GM20000 (cell line): Measurements from ENCODE around the gene CORO1C.

ENCODE experiments used
- DNase-seq: peaks from one replicate; pipeline ENCODE4 v3.0.0; 2012; ENCODE audit warnings: low spot score
- TF ChIP-seq, protein P1 (sequence below): IDR thresholded peaks from 2 replicates; pipeline ENCODE4 v1.5.1; 2012; ENCODE audit warnings: mild to moderate bottlenecking, control low read depth; ENCODE audit errors: extremely low read depth, missing control alignments

The CORO1C gene

DNA sequence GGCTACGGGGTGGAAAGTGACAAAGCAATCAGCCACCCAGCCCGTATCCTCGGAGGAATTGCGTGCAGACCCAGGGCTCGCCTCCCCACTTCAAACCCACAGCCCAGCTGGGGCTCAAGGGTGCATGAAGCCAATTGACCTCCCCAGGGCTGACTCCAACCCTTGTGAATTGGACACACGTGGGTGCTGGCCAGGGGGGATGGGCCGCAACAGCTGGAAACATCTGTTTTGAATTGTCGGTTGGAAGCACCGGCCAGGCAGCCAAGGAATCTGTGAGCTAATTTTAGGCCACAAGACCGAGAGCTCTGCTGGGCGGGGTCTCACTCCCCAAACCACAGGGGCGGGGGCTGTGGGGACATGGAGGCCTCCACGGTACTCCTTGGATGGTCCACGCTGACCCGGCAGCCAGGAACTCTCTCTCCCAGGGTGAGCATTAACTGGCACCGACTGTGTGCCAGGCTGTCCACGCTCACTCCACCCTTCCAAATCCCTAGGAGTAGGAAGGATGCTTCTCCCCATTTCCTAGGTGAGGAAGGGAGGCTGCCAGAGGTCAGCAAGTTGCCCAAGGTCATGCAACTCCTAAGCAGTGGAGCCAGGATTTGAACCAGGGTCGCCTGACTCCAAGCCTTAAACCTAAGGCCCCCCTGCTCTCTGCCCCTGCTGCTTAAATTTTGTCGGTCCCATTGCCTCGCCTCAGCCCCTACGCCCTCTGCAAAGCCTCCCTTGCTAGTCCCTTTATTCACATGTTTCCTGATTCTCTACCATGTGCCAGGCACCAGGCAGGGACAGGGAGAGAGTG lies 121.6 kb downstream of the CORO1C start:
- DNase-seq: no peak

DNA sequence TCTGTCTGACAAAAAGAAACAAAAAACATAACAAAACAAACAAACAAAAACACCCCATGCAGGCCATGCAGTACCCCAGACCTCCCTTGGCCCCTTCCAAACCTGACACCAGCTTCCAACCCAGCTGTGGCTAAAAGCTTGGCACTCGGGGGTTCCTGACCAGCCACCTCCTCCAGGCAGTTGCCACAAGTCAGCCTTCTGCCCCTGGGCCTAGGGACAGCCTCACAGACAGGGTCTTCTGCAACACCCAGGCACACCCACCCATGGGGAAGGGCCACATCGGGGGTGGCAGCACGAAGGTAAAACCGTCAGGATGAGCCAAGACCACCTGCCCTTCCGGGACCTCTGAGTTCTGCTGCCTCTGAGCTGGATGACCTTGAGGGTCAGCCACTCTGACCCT lies 122.7 kb downstream of the CORO1C start:
- no peak for DNase-seq
- TF ChIP-seq, protein P1, sequence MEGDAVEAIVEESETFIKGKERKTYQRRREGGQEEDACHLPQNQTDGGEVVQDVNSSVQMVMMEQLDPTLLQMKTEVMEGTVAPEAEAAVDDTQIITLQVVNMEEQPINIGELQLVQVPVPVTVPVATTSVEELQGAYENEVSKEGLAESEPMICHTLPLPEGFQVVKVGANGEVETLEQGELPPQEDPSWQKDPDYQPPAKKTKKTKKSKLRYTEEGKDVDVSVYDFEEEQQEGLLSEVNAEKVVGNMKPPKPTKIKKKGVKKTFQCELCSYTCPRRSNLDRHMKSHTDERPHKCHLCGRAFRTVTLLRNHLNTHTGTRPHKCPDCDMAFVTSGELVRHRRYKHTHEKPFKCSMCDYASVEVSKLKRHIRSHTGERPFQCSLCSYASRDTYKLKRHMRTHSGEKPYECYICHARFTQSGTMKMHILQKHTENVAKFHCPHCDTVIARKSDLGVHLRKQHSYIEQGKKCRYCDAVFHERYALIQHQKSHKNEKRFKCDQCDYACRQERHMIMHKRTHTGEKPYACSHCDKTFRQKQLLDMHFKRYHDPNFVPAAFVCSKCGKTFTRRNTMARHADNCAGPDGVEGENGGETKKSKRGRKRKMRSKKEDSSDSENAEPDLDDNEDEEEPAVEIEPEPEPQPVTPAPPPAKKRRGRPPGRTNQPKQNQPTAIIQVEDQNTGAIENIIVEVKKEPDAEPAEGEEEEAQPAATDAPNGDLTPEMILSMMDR: no peak

More for the DNA sequence above, 121.6 kb downstream of the CORO1C start:
- TF ChIP-seq, protein P1: no peak

DNA sequence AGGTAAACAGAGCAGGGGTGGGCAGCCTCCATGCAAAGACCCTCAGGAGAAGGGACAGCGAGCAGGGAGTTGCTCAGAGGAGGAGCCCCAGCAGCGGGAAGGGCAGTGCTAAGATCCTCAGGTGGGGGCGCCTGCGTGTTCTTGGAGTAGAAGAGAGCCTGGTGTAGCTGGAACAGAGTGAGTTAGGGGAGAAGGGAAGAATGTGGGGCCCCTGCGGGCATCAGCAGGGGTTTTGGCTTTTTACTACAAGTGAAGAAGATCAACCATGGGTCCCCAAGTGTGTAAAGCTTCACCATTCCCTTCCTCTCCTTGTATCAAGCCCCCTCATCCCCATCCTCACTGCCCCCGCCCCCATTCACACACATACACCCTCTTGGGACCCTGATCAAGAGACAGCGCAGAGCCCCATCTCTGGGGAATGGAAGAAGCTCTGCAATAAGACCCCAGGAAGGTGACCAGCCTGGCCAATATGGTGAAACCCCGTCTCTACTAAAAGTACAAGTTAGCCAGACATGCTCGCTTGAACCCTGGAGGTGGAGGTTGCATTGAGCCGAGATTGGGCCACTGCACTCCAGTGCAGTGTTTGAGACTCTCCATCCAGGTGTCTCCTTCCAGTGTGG lies 123.2 kb downstream of the CORO1C start:
- TF ChIP-seq, protein P1: no peak

DNA sequence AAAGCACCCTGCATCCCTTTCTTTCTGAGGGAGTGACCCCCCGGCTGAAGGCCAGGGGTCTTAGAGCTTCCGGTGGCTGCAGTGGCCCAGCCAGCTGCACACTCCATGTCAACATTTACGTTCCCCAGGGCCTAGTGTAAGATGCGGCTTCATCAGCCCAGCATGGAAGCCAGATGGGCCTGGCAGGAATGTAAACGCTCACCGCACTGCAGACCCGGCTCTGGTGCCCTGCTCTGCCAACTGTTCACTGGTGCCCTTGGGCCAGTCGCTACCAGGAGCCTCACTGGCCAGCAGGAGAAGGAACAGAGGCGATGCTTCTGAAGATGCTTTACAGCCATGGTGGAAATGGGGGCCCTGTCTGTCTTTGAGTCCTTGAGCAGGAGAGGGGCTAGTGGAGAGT lies 124.8 kb downstream of the CORO1C start:
- no peak for DNase-seq
- TF ChIP-seq, protein P1: no peak

More for the DNA sequence above, 123.2 kb downstream of the CORO1C start:
- DNase-seq: no peak

DNA sequence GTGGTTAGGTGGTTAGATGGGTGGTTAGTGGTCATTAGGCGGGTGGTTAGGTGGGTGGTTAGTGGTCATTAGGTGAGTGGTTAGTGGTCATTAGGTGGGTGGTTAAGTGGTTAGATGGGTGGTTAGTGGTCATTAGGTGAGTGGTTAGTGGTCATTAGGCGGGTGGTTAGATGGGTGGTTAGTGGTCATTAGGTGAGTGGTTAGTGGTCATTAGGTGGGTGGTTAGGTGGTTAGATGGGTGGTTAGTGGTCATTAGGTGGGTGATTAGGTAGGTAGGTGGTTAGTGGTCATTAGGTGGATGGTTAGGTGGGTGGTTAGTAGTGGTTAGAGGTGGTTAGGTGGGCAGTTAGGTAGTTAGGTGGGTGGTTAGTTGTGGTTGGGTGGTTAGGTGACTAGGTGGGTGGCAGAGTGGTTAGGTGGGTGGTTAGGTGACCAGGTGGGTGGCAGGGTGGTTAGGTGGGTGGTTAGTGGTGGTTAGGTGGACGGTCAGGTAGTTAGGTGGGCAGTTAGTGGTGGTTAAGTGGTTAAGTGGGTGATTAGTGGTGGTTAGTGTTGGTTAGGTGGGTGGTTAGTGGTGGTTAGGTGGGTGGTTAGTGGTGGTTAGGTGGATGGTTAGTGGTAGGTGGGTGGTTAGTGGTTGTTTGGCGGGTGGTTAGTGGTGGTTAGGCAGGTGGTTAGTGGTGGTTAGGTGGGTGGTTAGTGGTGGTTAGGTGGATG lies 125.5 kb downstream of the CORO1C start:
- no peak for DNase-seq
- TF ChIP-seq, protein P1: no peak

DNA sequence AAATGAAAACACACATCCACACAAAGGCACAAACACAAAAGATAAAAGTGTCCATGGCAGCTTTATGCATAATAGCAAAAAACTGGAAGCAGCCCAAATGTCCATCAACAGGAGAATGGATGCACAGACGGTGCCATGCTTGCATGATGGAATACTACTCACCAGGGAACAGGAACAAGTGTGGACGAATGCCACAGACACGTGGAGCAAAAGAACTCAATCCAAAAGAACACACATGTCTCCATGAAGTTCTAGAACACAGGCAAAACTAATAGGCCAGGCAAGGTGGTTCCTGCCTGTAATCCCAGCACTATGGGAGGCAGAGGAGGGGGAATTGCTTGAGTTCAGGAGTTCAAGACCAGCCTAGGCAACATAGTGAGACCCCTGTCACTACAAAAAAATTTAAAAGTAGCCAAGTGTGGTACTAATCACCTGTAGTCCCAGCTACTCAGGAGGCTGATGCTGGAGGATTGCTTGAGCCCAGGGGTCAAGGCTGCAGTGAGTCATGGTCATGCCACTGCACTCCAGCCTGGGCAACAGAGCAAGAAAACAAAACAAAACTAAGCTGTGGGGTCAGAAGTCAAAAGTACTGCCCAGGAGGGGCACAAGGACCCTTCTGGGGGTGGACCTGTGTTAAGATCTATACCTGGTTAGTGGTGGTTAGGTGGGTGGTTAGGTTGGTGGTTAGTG lies 126.2 kb downstream of the CORO1C start:
- no peak for DNase-seq
- TF ChIP-seq, protein P1: no peak
